WTC11 (cell line): Measurements from ENCODE around the gene NAXE. TPM values are rescaled to one million over a fixed set of nuclear protein-coding genes. Genes with fewer than 3 reads are reported as not detected.

ENCODE experiments used
- ATAC-seq: fragments of 200-7000 bp; cut with Tn5 transposase; 2 replicates; pipeline ENCODE4 v1.10.0; 2021; ENCODE audit warnings: mild to moderate bottlenecking, moderate library complexity
- CTCF ChIA-PET: fragments of 300-600 bp; sonication (Branson Sonifier 250); formaldehyde crosslinking; loops from one replicate; lab custom pipeline; 2021; ENCODE audit warnings: antibody characterized with exemption; lab: Charles Lee
- POLR2A ChIA-PET: fragments of 350-600 bp; sonication (Branson Sonifier 250); formaldehyde crosslinking; loops from one replicate; lab custom pipeline; 2021; ENCODE audit warnings: antibody characterized with exemption; lab: Charles Lee
- DNase-seq: peaks from one replicate; pipeline ENCODE4 v3.0.0; 2021; ENCODE audit warnings: low spot score
- H3K27ac Mint-ChIP-seq: 2 replicates; pipeline ENCODE4 v1.8.0; 2021; ENCODE audit warnings: mixed read lengths
- H3K27me3 Mint-ChIP-seq: 2 replicates; pipeline ENCODE4 v1.8.0; 2021; ENCODE audit warnings: low read depth, mild to moderate bottlenecking, moderate library complexity, mixed read lengths
- H3K36me3 Mint-ChIP-seq: 2 replicates; pipeline ENCODE4 v1.8.0; 2021; ENCODE audit warnings: mixed read lengths
- H3K4me1 Mint-ChIP-seq: 2 replicates; pipeline ENCODE4 v1.8.0; 2022; ENCODE audit warnings: mixed read lengths
- H3K4me3 Mint-ChIP-seq: 2 replicates; pipeline ENCODE4 v1.8.0; 2021; ENCODE audit warnings: mild to moderate bottlenecking, moderate library complexity, mixed read lengths
- H3K9me3 Mint-ChIP-seq: 2 replicates; pipeline ENCODE4 v1.8.0; 2021; ENCODE audit warnings: mixed read lengths
- CREB1 ChIP-seq: sonication (generic); formaldehyde crosslinking; IDR thresholded peaks from 2 replicates; pipeline ENCODE4 v1.8.0; 2023; ENCODE audit warnings: mild to moderate bottlenecking, missing genetic modification reagents
- ELF4 ChIP-seq: sonication (generic); formaldehyde crosslinking; IDR thresholded peaks from 2 replicates; pipeline ENCODE4 v1.8.1; 2022; ENCODE audit warnings: low read depth, mild to moderate bottlenecking, moderate library complexity, missing genetic modification reagents
- ESRRA ChIP-seq: sonication (generic); formaldehyde crosslinking; IDR thresholded peaks from 2 replicates; pipeline ENCODE4 v1.8.1; 2022; ENCODE audit warnings: mild to moderate bottlenecking, missing genetic modification reagents, borderline replicate concordance
- FOXK1 ChIP-seq: sonication (generic); formaldehyde crosslinking; IDR thresholded peaks from 2 replicates; pipeline ENCODE4 v1.8.0; 2022; ENCODE audit warnings: mild to moderate bottlenecking, moderate library complexity, missing genetic modification reagents
- FOXP1 ChIP-seq: sonication (generic); formaldehyde crosslinking; IDR thresholded peaks from 2 replicates; pipeline ENCODE4 v1.8.0; 2022; ENCODE audit warnings: missing genetic modification reagents, mild to moderate bottlenecking, moderate library complexity, borderline replicate concordance
- PRRX2 ChIP-seq: fragments of 250-450 bp; sonication (Bioruptor Pico); IDR thresholded peaks from 2 replicates; pipeline ENCODE4 v1.8.0; 2021; ENCODE audit warnings: mild to moderate bottlenecking
- RORB ChIP-seq: fragments of 250-450 bp; sonication (Bioruptor Pico); IDR thresholded peaks from 2 replicates; pipeline ENCODE4 v1.9.0; 2021; ENCODE audit warnings: mild to moderate bottlenecking
- SOX15 ChIP-seq: fragments of 250-450 bp; sonication (Bioruptor Pico); IDR thresholded peaks from 2 replicates; pipeline ENCODE4 v1.9.0; 2021; ENCODE audit warnings: mild to moderate bottlenecking
- TEAD1 ChIP-seq: sonication (generic); formaldehyde crosslinking; IDR thresholded peaks from 2 replicates; pipeline ENCODE4 v1.8.0; 2022; ENCODE audit warnings: mild to moderate bottlenecking, missing genetic modification reagents
- TP53 ChIP-seq: sonication (generic); formaldehyde crosslinking; IDR thresholded peaks from 2 replicates; pipeline ENCODE4 v1.8.1; 2023; ENCODE audit warnings: mild to moderate bottlenecking, missing genetic modification reagents
- ZNF219 ChIP-seq: sonication (generic); formaldehyde crosslinking; IDR thresholded peaks from 2 replicates; pipeline ENCODE4 v1.8.0; 2023; ENCODE audit warnings: missing genetic modification reagents, mild to moderate bottlenecking, borderline replicate concordance
- ZNF317 ChIP-seq: sonication (generic); formaldehyde crosslinking; IDR thresholded peaks from 2 replicates; pipeline ENCODE4 v1.8.1; 2023; ENCODE audit warnings: low read depth, mild to moderate bottlenecking, moderate library complexity, missing genetic modification reagents, borderline replicate concordance
- total RNA-seq: library from RNA; stranded (reverse); gene quantifications from 3 replicates; pipeline ENCODE4 v1.2.3, GENCODE V29; 2021
- TF ChIP-seq, protein P1 (sequence below): sonication (generic); formaldehyde crosslinking; IDR thresholded peaks from 2 replicates; pipeline ENCODE4 v1.8.1; 2023; ENCODE audit warnings: mild to moderate bottlenecking, missing genetic modification reagents
- TF ChIP-seq, protein P2 (sequence below): sonication (generic); formaldehyde crosslinking; IDR thresholded peaks from 2 replicates; pipeline ENCODE4 v1.8.0; 2023; ENCODE audit warnings: missing genetic modification reagents
- TF ChIP-seq, protein P3 (sequence below): fragments of 250-450 bp; sonication (Bioruptor Pico); IDR thresholded peaks from 2 replicates; pipeline ENCODE4 v1.9.0; 2021; ENCODE audit warnings: mild to moderate bottlenecking
- TF ChIP-seq, protein P4 (sequence below): sonication (generic); formaldehyde crosslinking; IDR thresholded peaks from 2 replicates; pipeline ENCODE4 v1.8.1; 2022; ENCODE audit warnings: missing genetic modification reagents, borderline replicate concordance
- TF ChIP-seq, protein P5 (sequence below): sonication (generic); formaldehyde crosslinking; IDR thresholded peaks from 2 replicates; pipeline ENCODE4 v1.8.1; 2023; ENCODE audit warnings: mild to moderate bottlenecking, missing genetic modification reagents, moderate library complexity
- TF ChIP-seq, protein P6 (sequence below): sonication (generic); formaldehyde crosslinking; IDR thresholded peaks from 2 replicates; pipeline ENCODE4 v1.8.0; 2023; ENCODE audit warnings: mild to moderate bottlenecking, missing genetic modification reagents
- TF ChIP-seq, protein P7 (sequence below): sonication (generic); formaldehyde crosslinking; IDR thresholded peaks from 2 replicates; pipeline ENCODE4 v1.8.1; 2023; ENCODE audit warnings: mild to moderate bottlenecking, moderate library complexity, missing genetic modification reagents

Gene NAXE
- total RNA-seq, 1 experiment from 2014 or later: 81.6 TPM

DNA sequence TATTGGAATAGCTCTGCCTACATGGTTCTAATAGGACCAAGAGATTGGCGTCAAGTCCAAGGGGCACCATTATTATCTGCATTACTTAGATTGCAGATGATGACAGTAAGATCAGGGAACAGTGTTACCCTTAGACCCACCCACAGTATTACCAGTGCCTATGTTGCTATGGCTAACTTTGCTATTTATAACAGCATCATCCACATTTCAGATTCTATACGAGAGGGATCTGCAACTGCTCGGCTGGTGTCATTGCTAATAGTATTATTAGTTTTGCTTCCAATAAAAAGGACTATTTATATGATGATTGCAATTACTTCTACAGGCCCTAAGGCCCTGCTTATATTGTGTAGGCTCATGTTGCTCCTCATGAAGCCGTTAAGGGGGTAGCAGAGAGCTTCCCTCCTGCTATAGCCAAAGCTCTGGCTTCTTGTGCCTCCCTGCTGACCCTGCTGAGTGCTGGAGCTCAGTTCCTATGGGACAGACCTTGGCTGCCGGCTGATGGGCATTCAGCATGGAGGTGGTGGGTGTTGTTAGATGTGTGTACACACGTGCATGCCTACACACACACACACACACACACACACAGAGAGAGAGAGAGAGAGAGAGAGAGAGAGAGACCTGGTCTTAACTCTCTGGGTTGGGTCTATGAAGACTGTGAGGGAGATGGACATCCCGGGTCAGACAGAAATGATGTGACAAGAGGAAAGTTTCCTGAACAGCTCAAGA is 51.6 kb downstream of the NAXE start (continued):
- TF ChIP-seq, protein P1, sequence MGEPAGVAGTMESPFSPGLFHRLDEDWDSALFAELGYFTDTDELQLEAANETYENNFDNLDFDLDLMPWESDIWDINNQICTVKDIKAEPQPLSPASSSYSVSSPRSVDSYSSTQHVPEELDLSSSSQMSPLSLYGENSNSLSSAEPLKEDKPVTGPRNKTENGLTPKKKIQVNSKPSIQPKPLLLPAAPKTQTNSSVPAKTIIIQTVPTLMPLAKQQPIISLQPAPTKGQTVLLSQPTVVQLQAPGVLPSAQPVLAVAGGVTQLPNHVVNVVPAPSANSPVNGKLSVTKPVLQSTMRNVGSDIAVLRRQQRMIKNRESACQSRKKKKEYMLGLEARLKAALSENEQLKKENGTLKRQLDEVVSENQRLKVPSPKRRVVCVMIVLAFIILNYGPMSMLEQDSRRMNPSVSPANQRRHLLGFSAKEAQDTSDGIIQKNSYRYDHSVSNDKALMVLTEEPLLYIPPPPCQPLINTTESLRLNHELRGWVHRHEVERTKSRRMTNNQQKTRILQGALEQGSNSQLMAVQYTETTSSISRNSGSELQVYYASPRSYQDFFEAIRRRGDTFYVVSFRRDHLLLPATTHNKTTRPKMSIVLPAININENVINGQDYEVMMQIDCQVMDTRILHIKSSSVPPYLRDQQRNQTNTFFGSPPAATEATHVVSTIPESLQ (CRISPR knock-in tag): no peak
- no peak for TF ChIP-seq ZNF317 (CRISPR knock-in tag)
- TF ChIP-seq, protein P2, sequence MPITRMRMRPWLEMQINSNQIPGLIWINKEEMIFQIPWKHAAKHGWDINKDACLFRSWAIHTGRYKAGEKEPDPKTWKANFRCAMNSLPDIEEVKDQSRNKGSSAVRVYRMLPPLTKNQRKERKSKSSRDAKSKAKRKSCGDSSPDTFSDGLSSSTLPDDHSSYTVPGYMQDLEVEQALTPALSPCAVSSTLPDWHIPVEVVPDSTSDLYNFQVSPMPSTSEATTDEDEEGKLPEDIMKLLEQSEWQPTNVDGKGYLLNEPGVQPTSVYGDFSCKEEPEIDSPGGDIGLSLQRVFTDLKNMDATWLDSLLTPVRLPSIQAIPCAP (CRISPR knock-in tag): no peak
- no peak for TF ChIP-seq SOX15
- TF ChIP-seq, protein P3, sequence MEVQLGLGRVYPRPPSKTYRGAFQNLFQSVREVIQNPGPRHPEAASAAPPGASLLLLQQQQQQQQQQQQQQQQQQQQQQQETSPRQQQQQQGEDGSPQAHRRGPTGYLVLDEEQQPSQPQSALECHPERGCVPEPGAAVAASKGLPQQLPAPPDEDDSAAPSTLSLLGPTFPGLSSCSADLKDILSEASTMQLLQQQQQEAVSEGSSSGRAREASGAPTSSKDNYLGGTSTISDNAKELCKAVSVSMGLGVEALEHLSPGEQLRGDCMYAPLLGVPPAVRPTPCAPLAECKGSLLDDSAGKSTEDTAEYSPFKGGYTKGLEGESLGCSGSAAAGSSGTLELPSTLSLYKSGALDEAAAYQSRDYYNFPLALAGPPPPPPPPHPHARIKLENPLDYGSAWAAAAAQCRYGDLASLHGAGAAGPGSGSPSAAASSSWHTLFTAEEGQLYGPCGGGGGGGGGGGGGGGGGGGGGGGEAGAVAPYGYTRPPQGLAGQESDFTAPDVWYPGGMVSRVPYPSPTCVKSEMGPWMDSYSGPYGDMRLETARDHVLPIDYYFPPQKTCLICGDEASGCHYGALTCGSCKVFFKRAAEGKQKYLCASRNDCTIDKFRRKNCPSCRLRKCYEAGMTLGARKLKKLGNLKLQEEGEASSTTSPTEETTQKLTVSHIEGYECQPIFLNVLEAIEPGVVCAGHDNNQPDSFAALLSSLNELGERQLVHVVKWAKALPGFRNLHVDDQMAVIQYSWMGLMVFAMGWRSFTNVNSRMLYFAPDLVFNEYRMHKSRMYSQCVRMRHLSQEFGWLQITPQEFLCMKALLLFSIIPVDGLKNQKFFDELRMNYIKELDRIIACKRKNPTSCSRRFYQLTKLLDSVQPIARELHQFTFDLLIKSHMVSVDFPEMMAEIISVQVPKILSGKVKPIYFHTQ (CRISPR knock-in tag): no peak
- TF ChIP-seq TEAD1 (CRISPR knock-in tag): no peak

DNA sequence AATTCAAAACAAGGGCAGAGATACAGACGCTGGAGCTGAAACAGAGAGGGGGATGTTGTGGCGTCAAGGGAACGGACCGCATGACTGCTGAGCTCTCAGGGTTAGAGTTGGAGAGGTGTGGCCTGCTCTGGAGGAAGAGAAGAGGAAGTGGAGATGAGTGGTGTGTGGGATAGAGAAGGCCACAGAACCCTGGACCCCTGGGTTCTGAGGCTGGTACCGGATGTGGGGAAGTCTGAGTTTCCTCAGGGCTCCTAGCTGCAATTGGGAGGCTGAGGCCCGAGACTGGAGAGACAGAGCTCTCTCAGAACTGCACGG is 52.2 kb downstream of the NAXE start:
- Mint-ChIP-seq H3K27me3 (peaks cover 100% of the 10 kb centered on the region), H3K36me3 (no peaks in the 10 kb centered on the region), H3K27ac (no peak overlapping the region), H3K4me3 (no peak overlapping the region), H3K4me1 (peaks cover 29% of the 10 kb centered on the region), H3K9me3 (no peaks in the 10 kb centered on the region)
- ChIA-PET POLR2A (interaction anchor here (1.2 to 1.7 kb wide), 2 partner anchors 13 to 19 kb away, joined by 3 to 8 read pairs; no protein-coding TSS in a partner anchor), CTCF (interaction anchor here (1.2 to 12.1 kb wide), 13 partner anchors 11 to 267 kb away, joined by 3 to 180 read pairs (median 20); partner anchors contain the start of genes HAPLN2 and NES)
- ATAC-seq (no peak), DNase-seq (no peak)
- TF ChIP-seq, protein P4, sequence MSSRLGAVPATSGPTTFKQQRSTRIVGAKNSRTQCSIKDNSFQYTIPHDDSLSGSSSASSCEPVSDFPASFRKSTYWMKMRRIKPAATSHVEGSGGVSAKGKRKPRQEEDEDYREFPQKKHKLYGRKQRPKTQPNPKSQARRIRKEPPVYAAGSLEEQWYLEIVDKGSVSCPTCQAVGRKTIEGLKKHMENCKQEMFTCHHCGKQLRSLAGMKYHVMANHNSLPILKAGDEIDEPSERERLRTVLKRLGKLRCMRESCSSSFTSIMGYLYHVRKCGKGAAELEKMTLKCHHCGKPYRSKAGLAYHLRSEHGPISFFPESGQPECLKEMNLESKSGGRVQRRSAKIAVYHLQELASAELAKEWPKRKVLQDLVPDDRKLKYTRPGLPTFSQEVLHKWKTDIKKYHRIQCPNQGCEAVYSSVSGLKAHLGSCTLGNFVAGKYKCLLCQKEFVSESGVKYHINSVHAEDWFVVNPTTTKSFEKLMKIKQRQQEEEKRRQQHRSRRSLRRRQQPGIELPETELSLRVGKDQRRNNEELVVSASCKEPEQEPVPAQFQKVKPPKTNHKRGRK: no peak
- TF ChIP-seq, protein P5, sequence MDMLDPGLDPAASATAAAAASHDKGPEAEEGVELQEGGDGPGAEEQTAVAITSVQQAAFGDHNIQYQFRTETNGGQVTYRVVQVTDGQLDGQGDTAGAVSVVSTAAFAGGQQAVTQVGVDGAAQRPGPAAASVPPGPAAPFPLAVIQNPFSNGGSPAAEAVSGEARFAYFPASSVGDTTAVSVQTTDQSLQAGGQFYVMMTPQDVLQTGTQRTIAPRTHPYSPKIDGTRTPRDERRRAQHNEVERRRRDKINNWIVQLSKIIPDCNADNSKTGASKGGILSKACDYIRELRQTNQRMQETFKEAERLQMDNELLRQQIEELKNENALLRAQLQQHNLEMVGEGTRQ (CRISPR knock-in tag): no peak
- no peak for TF ChIP-seq PRRX2 (CRISPR knock-in tag)
- no peak for TF ChIP-seq FOXK1 (CRISPR knock-in tag)
- no peak for TF ChIP-seq ZNF219 (CRISPR knock-in tag)
- no peak for TF ChIP-seq ELF4 (CRISPR knock-in tag)
- TF ChIP-seq, protein P6, sequence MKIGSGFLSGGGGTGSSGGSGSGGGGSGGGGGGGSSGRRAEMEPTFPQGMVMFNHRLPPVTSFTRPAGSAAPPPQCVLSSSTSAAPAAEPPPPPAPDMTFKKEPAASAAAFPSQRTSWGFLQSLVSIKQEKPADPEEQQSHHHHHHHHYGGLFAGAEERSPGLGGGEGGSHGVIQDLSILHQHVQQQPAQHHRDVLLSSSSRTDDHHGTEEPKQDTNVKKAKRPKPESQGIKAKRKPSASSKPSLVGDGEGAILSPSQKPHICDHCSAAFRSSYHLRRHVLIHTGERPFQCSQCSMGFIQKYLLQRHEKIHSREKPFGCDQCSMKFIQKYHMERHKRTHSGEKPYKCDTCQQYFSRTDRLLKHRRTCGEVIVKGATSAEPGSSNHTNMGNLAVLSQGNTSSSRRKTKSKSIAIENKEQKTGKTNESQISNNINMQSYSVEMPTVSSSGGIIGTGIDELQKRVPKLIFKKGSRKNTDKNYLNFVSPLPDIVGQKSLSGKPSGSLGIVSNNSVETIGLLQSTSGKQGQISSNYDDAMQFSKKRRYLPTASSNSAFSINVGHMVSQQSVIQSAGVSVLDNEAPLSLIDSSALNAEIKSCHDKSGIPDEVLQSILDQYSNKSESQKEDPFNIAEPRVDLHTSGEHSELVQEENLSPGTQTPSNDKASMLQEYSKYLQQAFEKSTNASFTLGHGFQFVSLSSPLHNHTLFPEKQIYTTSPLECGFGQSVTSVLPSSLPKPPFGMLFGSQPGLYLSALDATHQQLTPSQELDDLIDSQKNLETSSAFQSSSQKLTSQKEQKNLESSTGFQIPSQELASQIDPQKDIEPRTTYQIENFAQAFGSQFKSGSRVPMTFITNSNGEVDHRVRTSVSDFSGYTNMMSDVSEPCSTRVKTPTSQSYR (CRISPR knock-in tag): no peak
- no peak for TF ChIP-seq RORB (CRISPR knock-in tag)
- TF ChIP-seq FOXP1 (CRISPR knock-in tag): no peak
- no peak for TF ChIP-seq CREB1 (CRISPR knock-in tag)
- TF ChIP-seq, protein P7, sequence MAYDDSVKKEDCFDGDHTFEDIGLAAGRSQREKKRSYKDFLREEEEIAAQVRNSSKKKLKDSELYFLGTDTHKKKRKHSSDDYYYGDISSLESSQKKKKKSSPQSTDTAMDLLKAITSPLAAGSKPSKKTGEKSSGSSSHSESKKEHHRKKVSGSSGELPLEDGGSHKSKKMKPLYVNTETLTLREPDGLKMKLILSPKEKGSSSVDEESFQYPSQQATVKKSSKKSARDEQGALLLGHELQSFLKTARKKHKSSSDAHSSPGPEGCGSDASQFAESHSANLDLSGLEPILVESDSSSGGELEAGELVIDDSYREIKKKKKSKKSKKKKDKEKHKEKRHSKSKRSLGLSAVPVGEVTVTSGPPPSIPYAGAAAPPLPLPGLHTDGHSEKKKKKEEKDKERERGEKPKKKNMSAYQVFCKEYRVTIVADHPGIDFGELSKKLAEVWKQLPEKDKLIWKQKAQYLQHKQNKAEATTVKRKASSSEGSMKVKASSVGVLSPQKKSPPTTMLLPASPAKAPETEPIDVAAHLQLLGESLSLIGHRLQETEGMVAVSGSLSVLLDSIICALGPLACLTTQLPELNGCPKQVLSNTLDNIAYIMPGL (CRISPR knock-in tag): no peak
- no peak for TF ChIP-seq TP53 (CRISPR knock-in tag)
- TF ChIP-seq ESRRA (CRISPR knock-in tag): no peak
